Measurements from ENCODE around the gene EMC8.

- no peak for TF ChIP-seq GATA3 (IDR thresholded peaks at IDR 0.05; ENCODE audit: low read depth, low read length)
- no peak for TF ChIP-seq GATA2 (IDR thresholded peaks at IDR 0.05; ENCODE audit: low read depth, low read length)
These were observed 4.2 kb upstream of the EMC8 start for GRCh38 chr16:85803570-85803969.
